ENCODE measurements around the gene PNMA8B. TPM values are rescaled to one million over a fixed set of nuclear protein-coding genes. Genes with fewer than 3 reads are reported as not detected.
A peak's percentile ranks its signal among the peaks of the same experiment; 100 is the strongest.

Gene PNMA8B
- total and polyA plus RNA-seq, 2 experiments from 2014 or later: 0.50 to 1.0 TPM

DNA sequence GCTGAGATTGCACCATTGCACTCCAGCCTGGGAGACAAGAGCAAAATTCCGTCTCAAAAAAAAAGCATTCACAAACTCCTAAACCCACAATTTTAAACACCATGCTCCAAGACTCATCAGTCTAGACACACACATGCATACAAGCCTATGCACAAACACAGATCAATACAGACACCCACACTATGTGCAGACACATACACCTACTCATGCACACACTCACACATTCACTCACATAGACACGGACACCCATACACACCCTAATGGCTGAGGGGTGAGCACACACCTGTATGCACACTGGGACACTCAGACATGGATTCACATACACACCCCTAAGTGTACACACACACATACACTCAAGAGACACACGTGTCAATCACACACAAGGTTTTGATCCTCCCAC, 9.3 kb downstream of the PNMA8B start:
- H3K4me2 ChIP-seq: no peak overlapping the region
- no peaks in the 10 kb centered on the region for H3K36me3 ChIP-seq (replicated peaks; ENCODE audit: insufficient read depth, low read depth)
- H2AFZ ChIP-seq: no peak overlapping the region
- no peaks in the 10 kb centered on the region for H3K9me2 ChIP-seq (replicated peaks; ENCODE audit: insufficient read depth)
- H3K4me1 ChIP-seq (ENCODE audit: insufficient read depth): peaks cover 26% of the 10 kb centered on the region
- H3K27me3 ChIP-seq: peaks cover 19% of the 10 kb centered on the region
- WGBS (ENCODE audit: low lambda C conversion rate, missing lambda C conversion rate): 99% methylated on average over 3 of the region's 3 CpGs
- no peaks in the 10 kb centered on the region for H4K20me1 ChIP-seq (ENCODE audit: insufficient read depth, poor library complexity, severe bottlenecking)
- no peak overlapping the region for H3K4me3 ChIP-seq
- H3K79me2 ChIP-seq: no peaks in the 10 kb centered on the region
- TF ChIP-seq EZH2phosphoT487 (IDR thresholded peaks at IDR 0.05; ENCODE audit: low read depth, severe bottlenecking, unreplicated experiment) (no peak), EZH2 (IDR thresholded peaks at IDR 0.05; ENCODE audit: borderline replicate concordance) (no peak)
- TF ChIP-seq, protein P1, sequence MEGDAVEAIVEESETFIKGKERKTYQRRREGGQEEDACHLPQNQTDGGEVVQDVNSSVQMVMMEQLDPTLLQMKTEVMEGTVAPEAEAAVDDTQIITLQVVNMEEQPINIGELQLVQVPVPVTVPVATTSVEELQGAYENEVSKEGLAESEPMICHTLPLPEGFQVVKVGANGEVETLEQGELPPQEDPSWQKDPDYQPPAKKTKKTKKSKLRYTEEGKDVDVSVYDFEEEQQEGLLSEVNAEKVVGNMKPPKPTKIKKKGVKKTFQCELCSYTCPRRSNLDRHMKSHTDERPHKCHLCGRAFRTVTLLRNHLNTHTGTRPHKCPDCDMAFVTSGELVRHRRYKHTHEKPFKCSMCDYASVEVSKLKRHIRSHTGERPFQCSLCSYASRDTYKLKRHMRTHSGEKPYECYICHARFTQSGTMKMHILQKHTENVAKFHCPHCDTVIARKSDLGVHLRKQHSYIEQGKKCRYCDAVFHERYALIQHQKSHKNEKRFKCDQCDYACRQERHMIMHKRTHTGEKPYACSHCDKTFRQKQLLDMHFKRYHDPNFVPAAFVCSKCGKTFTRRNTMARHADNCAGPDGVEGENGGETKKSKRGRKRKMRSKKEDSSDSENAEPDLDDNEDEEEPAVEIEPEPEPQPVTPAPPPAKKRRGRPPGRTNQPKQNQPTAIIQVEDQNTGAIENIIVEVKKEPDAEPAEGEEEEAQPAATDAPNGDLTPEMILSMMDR (IDR thresholded peaks at IDR 0.05; ENCODE audit: poor library complexity): no peak
- H3K9me3 ChIP-seq (ENCODE audit: low read depth): no peaks in the 10 kb centered on the region
- DNase-seq (ENCODE audit: low spot score): no peak
- H3K27ac ChIP-seq: no peak overlapping the region

DNA sequence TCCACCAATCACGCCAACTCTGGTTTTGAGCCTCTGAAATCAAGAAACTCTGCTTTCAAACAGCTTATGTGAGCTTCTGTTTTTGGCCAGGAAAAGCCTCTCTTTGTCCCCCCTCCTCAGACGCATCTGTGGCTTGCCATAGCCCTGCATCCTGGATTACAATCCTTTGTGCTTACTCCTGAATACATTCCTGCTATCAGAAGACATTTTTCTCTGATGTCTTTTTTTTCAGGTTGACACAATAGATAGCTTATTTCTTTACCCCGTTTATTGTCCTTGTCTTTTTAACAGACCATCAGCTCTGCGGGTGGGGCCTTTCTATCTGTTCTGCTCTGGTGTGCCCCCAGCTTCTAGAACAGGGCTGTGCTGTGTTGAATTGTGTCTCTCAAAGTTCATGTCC, 11.0 kb downstream of the PNMA8B start:
- DNase-seq (ENCODE audit: low spot score): no peak
- no peaks in the 10 kb centered on the region for H4K20me1 ChIP-seq (ENCODE audit: insufficient read depth, poor library complexity, severe bottlenecking)
- H3K4me2 ChIP-seq: no peak overlapping the region
- no peaks in the 10 kb centered on the region for H3K79me2 ChIP-seq
- H3K9me3 ChIP-seq (ENCODE audit: low read depth): no peaks in the 10 kb centered on the region
- no peaks in the 10 kb centered on the region for H3K9me2 ChIP-seq (replicated peaks; ENCODE audit: insufficient read depth)
- peaks cover 9% of the 10 kb centered on the region for H3K27me3 ChIP-seq
- H3K4me3 ChIP-seq: no peak overlapping the region
- no peak overlapping the region for H2AFZ ChIP-seq
- TF ChIP-seq, protein P1 (IDR thresholded peaks at IDR 0.05; ENCODE audit: poor library complexity): no peak
- TF ChIP-seq EZH2 (IDR thresholded peaks at IDR 0.05; ENCODE audit: borderline replicate concordance) (no peak), EZH2phosphoT487 (IDR thresholded peaks at IDR 0.05; ENCODE audit: low read depth, severe bottlenecking, unreplicated experiment) (no peak)
- WGBS (ENCODE audit: low lambda C conversion rate, missing lambda C conversion rate): 72% methylated on average over 4 of the region's 4 CpGs
- H3K36me3 ChIP-seq (replicated peaks; ENCODE audit: insufficient read depth, low read depth): no peaks in the 10 kb centered on the region
- no peak overlapping the region for H3K27ac ChIP-seq
- H3K4me1 ChIP-seq (ENCODE audit: insufficient read depth): peaks cover 32% of the 10 kb centered on the region

GRCh38 chr19:46482631-46483030, 13.0 kb downstream of the PNMA8B start:
- H3K4me2 ChIP-seq: no peak overlapping the region
- no peak overlapping the region for H3K4me3 ChIP-seq
- no peaks in the 10 kb centered on the region for H4K20me1 ChIP-seq (ENCODE audit: insufficient read depth, poor library complexity, severe bottlenecking)
- no peaks in the 10 kb centered on the region for H3K79me2 ChIP-seq
- no peaks in the 10 kb centered on the region for H3K36me3 ChIP-seq (replicated peaks; ENCODE audit: insufficient read depth, low read depth)
- peaks cover 28% of the 10 kb centered on the region for H3K4me1 ChIP-seq (ENCODE audit: insufficient read depth)
- no peak for DNase-seq (ENCODE audit: low spot score)
- TF ChIP-seq, protein P1 (IDR thresholded peaks at IDR 0.05; ENCODE audit: poor library complexity): no peak
- TF ChIP-seq EZH2phosphoT487 (IDR thresholded peaks at IDR 0.05; ENCODE audit: low read depth, severe bottlenecking, unreplicated experiment): no peak
- TF ChIP-seq EZH2 (IDR thresholded peaks at IDR 0.05; ENCODE audit: borderline replicate concordance): no peak
- no peaks in the 10 kb centered on the region for H3K9me3 ChIP-seq (ENCODE audit: low read depth)
- peak overlapping the region; percentile 94 for H3K27ac ChIP-seq
- WGBS (ENCODE audit: low lambda C conversion rate, missing lambda C conversion rate): 48% methylated on average over 3 of the region's 3 CpGs
- no peak overlapping the region for H2AFZ ChIP-seq
- H3K27me3 ChIP-seq: no peaks in the 10 kb centered on the region
- no peaks in the 10 kb centered on the region for H3K9me2 ChIP-seq (replicated peaks; ENCODE audit: insufficient read depth)

GRCh38 chr19:46481947-46482346, 13.7 kb downstream of the PNMA8B start:
- Histone ChIP-seq H3K4me1 (ENCODE audit: insufficient read depth) (peaks cover 23% of the 10 kb centered on the region), H4K20me1 (ENCODE audit: insufficient read depth, poor library complexity, severe bottlenecking) (no peaks in the 10 kb centered on the region), H3K4me2 (peak overlapping the region; percentile 66), H3K4me3 (no peak overlapping the region), H2AFZ (no peak overlapping the region), H3K9me3 (ENCODE audit: low read depth) (no peaks in the 10 kb centered on the region), H3K27ac (peak overlapping the region; percentile 94), H3K36me3 (replicated peaks; ENCODE audit: insufficient read depth, low read depth) (no peaks in the 10 kb centered on the region), H3K27me3 (no peaks in the 10 kb centered on the region), H3K9me2 (replicated peaks; ENCODE audit: insufficient read depth) (no peaks in the 10 kb centered on the region), H3K79me2 (no peaks in the 10 kb centered on the region)
- no peak for DNase-seq (ENCODE audit: low spot score)
- TF ChIP-seq EZH2 (IDR thresholded peaks at IDR 0.05; ENCODE audit: borderline replicate concordance) (no peak), EZH2phosphoT487 (IDR thresholded peaks at IDR 0.05; ENCODE audit: low read depth, severe bottlenecking, unreplicated experiment) (no peak)
- TF ChIP-seq, protein P1 (IDR thresholded peaks at IDR 0.05; ENCODE audit: poor library complexity): no peak
- 59% methylated on average over 5 of the region's 5 CpGs for WGBS (ENCODE audit: low lambda C conversion rate, missing lambda C conversion rate)
